ENCODE measurements around the gene CACNA2D3.

Gene CACNA2D3

GRCh38 chr3:54378184-54378583 is 255.8 kb downstream of the CACNA2D3 start:
- TF ChIP-seq CTCF (IDR thresholded peaks at IDR 0.05) (no peak), ZFX (IDR thresholded peaks at IDR 0.05; ENCODE audit: borderline replicate concordance) (no peak)
- no peak overlapping the region for H3K27ac ChIP-seq

GRCh38 chr3:54384279-54384678 is 261.9 kb downstream of the CACNA2D3 start:
- no peak overlapping the region for H3K27ac ChIP-seq
- no peak for TF ChIP-seq ZFX (IDR thresholded peaks at IDR 0.05; ENCODE audit: borderline replicate concordance)
- TF ChIP-seq CTCF (IDR thresholded peaks at IDR 0.05), result no peak

GRCh38 chr3:54390582-54390981 is 268.2 kb downstream of the CACNA2D3 start:
- H3K27ac ChIP-seq, result no peak overlapping the region
- TF ChIP-seq ZFX (IDR thresholded peaks at IDR 0.05; ENCODE audit: borderline replicate concordance) (no peak), CTCF (IDR thresholded peaks at IDR 0.05) (no peak)

- no peak overlapping the region for H3K27ac ChIP-seq
- TF ChIP-seq ZFX (IDR thresholded peaks at IDR 0.05; ENCODE audit: borderline replicate concordance) (no peak), CTCF (IDR thresholded peaks at IDR 0.05) (no peak)
Observed at GRCh38 chr3:54393150-54393549, 270.8 kb downstream of the CACNA2D3 start.

- H3K27ac ChIP-seq, result no peak overlapping the region
- TF ChIP-seq ZFX (IDR thresholded peaks at IDR 0.05; ENCODE audit: borderline replicate concordance), result no peak
Observed at GRCh38 chr3:54408328-54408727, 286.0 kb downstream of the CACNA2D3 start.

DNA sequence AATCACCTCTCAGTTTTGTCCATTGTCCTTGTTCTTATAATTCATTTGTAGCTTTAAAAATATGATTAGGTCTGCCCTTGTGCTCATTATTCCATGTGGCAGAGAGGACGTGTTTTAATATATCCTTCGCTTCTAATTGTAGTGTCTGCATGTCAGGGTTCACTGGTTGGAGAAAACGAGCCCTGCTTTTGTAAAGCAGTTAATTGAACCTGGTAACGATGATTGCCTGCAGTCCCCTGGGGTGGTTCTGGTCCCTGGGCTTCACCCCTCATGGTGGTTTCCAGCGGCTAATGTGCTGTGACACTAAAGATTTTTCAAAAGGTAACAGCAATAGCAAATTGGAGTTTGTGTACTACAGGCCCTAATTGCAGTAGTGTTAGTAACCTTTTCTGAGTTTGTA is 299.6 kb downstream of the CACNA2D3 start:
- no peak for TF ChIP-seq CTCF (IDR thresholded peaks at IDR 0.05)

DNA sequence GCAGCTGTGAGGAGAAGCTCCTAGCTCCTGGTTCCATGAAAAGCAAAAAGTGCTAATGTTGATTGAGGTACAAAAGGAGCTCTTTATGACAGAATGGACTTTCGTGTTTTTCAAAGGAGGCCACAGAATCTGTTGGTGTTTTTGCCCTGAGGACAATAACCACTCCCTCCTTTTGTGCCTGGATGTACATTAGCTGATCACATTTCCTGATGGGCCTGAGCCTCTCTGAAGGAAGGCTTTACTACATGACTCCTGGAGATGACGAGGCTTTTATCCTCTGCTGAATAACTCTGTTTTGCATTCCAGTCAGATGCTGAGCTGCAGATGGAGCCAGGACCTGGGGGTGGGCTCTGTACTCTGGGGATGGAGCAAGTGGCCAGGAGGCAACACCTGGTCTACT is 301.9 kb downstream of the CACNA2D3 start:
- H3K27ac ChIP-seq, result no peak overlapping the region
- TF ChIP-seq CTCF (IDR thresholded peaks at IDR 0.05) (no peak), ZFX (IDR thresholded peaks at IDR 0.05; ENCODE audit: borderline replicate concordance) (no peak)

More for the DNA sequence above, 299.6 kb downstream of the CACNA2D3 start:
- no peak overlapping the region for H3K27ac ChIP-seq

DNA sequence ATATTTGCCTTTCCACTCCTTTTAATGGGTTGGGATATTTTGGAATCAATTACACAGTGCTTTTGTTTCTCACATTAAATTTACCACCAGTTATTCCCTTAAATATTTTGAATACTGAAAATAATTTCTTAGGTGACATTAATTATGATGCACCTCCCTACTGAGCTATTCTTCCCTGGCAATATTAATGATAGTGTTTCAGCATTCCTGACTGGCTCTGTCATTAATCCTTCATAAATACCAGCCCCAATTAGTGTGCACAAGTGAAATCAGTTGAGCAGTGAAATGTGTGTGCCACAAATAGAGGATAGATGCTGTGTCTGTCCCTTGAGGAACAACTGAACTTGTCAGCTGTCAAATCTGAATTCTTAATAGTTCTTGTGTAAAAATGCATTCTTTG is 304.0 kb downstream of the CACNA2D3 start:
- H3K27ac ChIP-seq, result no peak overlapping the region
- TF ChIP-seq ZFX (IDR thresholded peaks at IDR 0.05; ENCODE audit: borderline replicate concordance), result no peak
- no peak for TF ChIP-seq CTCF (IDR thresholded peaks at IDR 0.05)
